CD14-positive monocyte (primary cell): ENCODE data around the gene ACSM2B. TPM values are rescaled to one million over a fixed set of nuclear protein-coding genes. Genes with fewer than 3 reads are reported as not detected.
"Not testable (repeated sequence)": the region's sequence is repeated elsewhere in the genome, so short reads cannot be mapped to it uniquely, and the experiment has no call there.

Experiments
- DNase-seq, 3 donors: peaks; one replicate each; pipeline ENCODE4 v3.0.0-alpha.2; 2011 to 2022
- H2AFZ ChIP-seq: 2 replicates; pipeline ENCODE4 v1.6.0; 2012; ENCODE audit warnings: mild to moderate bottlenecking, low read depth, low read length, inconsistent platforms; ENCODE audit not compliant: insufficient read depth, poor library complexity, severe bottlenecking
- H3K27ac ChIP-seq, 2 donors: 1 replicate in 1 of 2; 2 replicates in 1 of 2; pipeline ENCODE4 v1.5.1; 2012 to 2013; ENCODE audit warnings: low read length in 2 of 2, control low read depth in 1 of 2, inconsistent platforms in 1 of 2, low read depth in 1 of 2, mild to moderate bottlenecking in 1 of 2
- H3K27me3 ChIP-seq, 2 donors: one replicate each; pipeline versions ENCODE4 v1.6.0 to v1.6.1; 2011 to 2013; ENCODE audit warnings: low read length in 2 of 2; ENCODE audit not compliant: control insufficient read depth in 2 of 2, insufficient read depth in 2 of 2
- H3K36me3 ChIP-seq, 2 donors: replicated peaks in 1 of 2; 1 replicate in 1 of 2; 2 replicates in 1 of 2; pipeline versions ENCODE4 v1.5.1 to v1.6.1; 2012 to 2013; ENCODE audit warnings: low read length in 2 of 2, control low read depth in 1 of 2, inconsistent platforms in 1 of 2, mild to moderate bottlenecking in 1 of 2; ENCODE audit not compliant: insufficient read depth in 2 of 2, control insufficient read depth in 1 of 2
- H3K4me1 ChIP-seq, 2 donors: 1 replicate in 1 of 2; 2 replicates in 1 of 2; pipeline versions ENCODE4 v1.5.1 to v1.6.1; 2012 to 2013; ENCODE audit warnings: low read length in 2 of 2, control low read depth in 1 of 2, inconsistent platforms in 1 of 2, mild to moderate bottlenecking in 1 of 2, moderate library complexity in 1 of 2; ENCODE audit not compliant: insufficient read depth in 2 of 2, control insufficient read depth in 1 of 2
- H3K4me2 ChIP-seq: replicated peaks from 2 replicates; pipeline ENCODE3; 2012; ENCODE audit warnings: low read length, moderate library complexity, mild to moderate bottlenecking; ENCODE audit not compliant: poor library complexity, severe bottlenecking; ENCODE audit errors: extremely low read depth
- H3K4me3 ChIP-seq, 3 experiments: fragments of 200-600 bp in 1 of 3; sonication (generic) in 1 of 3; replicated peaks in 1 of 3; 1 replicate in 2 of 3; 2 replicates in 1 of 3; pipeline ENCODE4 v1.5.1; 2011 to 2013; ENCODE audit warnings: low read length in 3 of 3, mild to moderate bottlenecking in 3 of 3, control low read depth in 2 of 3, low read depth in 2 of 3, inconsistent platforms in 1 of 3, moderate library complexity in 1 of 3
- H3K79me2 ChIP-seq: 2 replicates; pipeline ENCODE4 v1.6.0; 2012; ENCODE audit warnings: mild to moderate bottlenecking, control low read depth, inconsistent platforms, low read length, moderate library complexity; ENCODE audit not compliant: insufficient read depth
- H3K9ac ChIP-seq: 2 replicates; pipeline ENCODE4 v1.6.0; 2017; ENCODE audit warnings: low read length, mild to moderate bottlenecking; ENCODE audit not compliant: insufficient read depth, poor library complexity, severe bottlenecking
- H3K9me3 ChIP-seq, 2 donors: replicated peaks in 1 of 2; 1 replicate in 1 of 2; 2 replicates in 1 of 2; pipeline versions ENCODE4 v1.5.1 to v1.6.1; 2012 to 2013; ENCODE audit warnings: low read length in 2 of 2, control low read depth in 1 of 2; ENCODE audit not compliant: control insufficient read depth in 1 of 2, insufficient read depth in 1 of 2
- H4K20me1 ChIP-seq: 2 replicates; pipeline ENCODE4 v1.6.0; 2012; ENCODE audit warnings: mild to moderate bottlenecking, low read length, control low read depth, moderate library complexity; ENCODE audit not compliant: insufficient read depth
- H3K27ac Mint-ChIP-seq, 7 donors: one replicate each; pipeline ENCODE4 v1.8.0; 2020; ENCODE audit warnings: mild to moderate bottlenecking in 7 of 7, mixed read lengths in 7 of 7, moderate library complexity in 6 of 7, inconsistent platforms in 2 of 7
- H3K27me3 Mint-ChIP-seq, 3 donors: one replicate each; pipeline ENCODE4 v1.8.0; 2021 to 2022; ENCODE audit warnings: low read depth in 3 of 3, mild to moderate bottlenecking in 3 of 3, mixed read lengths in 3 of 3, moderate library complexity in 3 of 3, inconsistent platforms in 1 of 3
- H3K36me3 Mint-ChIP-seq, 2 donors: one replicate each; pipeline ENCODE4 v1.8.0; 2020; ENCODE audit warnings: mixed read lengths in 2 of 2, inconsistent platforms in 1 of 2, mild to moderate bottlenecking in 1 of 2
- H3K4me1 Mint-ChIP-seq: one replicate; pipeline ENCODE4 v1.8.0; 2020; ENCODE audit warnings: mild to moderate bottlenecking, mixed read lengths
- H3K4me3 Mint-ChIP-seq, 2 donors: one replicate each; pipeline ENCODE4 v1.8.0; 2020; ENCODE audit warnings: mild to moderate bottlenecking in 2 of 2, mixed read lengths in 2 of 2, moderate library complexity in 1 of 2
- H3K9me3 Mint-ChIP-seq, 7 donors: one replicate each; pipeline ENCODE4 v1.8.0; 2020 to 2022; ENCODE audit warnings: mixed read lengths in 7 of 7, mild to moderate bottlenecking in 6 of 7, moderate library complexity in 6 of 7, inconsistent platforms in 2 of 7
- WGBS: methylation state at CpG from one replicate; pipeline ENCODE4 v1.1.5; 2013; ENCODE audit warnings: missing lambda C conversion rate; ENCODE audit not compliant: insufficient coverage; 5-methylcytosine and 5-hydroxymethylcytosine counted together
- intact Hi-C, 2 donors: fragments of 100-400 bp; cut with micrococcal nuclease; formaldehyde crosslinking; loops; one replicate each; pipeline versions ENCODE4 v1.15.0 to v1.15.1; 2023
- polyA plus RNA-seq, 3 donors: library from polyadenylated mRNA; depleted of rRNA in 1 of 3; unstranded in 2 of 3; stranded (reverse) in 1 of 3; fragments of 300-500 nt in 2 of 3; fragments of >200 nt in 1 of 3; fragmentation: Illumina TruSeq in 2 of 3; gene quantifications; 1 replicate in 2 of 3; 2 replicates in 1 of 3; pipeline ENCODE4 v1.2.3, GENCODE V29; 2012 to 2021
- TF ChIP-seq, protein P1 (sequence below): fragments of 200-600 bp; IDR thresholded peaks from one replicate; pipeline ENCODE4 v1.8.0; 2022; ENCODE audit warnings: antibody characterized with exemption, mild to moderate bottlenecking

The ACSM2B gene
- polyA plus RNA-seq, 3 donors, result not detected

DNA sequence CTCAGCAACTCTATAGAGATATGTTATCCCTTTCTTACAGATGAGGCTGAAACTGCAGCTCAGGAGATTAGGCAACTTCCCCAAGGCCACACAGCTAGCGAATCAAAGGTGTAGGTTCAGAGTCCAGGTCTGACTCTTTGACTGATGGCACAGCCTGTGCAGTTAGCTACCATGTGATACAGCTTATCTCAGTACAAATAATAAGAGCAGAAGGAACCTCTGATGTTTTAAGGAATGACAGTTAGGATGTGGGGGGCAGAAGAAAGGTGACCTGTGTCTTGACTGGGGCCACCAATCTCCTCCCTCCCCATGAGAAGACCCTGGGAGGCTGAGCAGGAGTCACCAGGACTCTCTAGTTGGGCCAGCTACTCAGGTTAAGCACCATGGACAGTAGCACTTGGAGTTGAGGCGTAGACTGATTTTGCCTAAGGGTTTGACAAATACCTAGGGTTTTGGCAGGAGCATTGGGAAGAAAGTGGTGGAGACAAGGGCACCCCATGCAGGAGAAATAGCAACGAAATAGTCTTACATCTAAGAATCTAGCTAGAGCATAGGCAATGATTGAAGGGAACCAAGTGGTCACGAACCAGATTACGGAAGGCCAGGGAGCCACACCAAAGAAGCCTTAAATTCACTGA lies 22.8 kb upstream of the ACSM2B start:
- Histone ChIP-seq H3K36me3 (no peaks in the 10 kb centered on the region), H3K4me3 (no peak overlapping the region), H3K4me2 (no peak overlapping the region), H3K79me2 (no peaks in the 10 kb centered on the region), H3K9me3 (no peaks in the 10 kb centered on the region), H2AFZ (no peak overlapping the region), H4K20me1 (no peaks in the 10 kb centered on the region), H3K9ac (no peak overlapping the region), H3K27ac (no peak overlapping the region), H3K4me1 (no peaks in the 10 kb centered on the region), H3K27me3 (no peaks in the 10 kb centered on the region)
- Mint-ChIP-seq H3K9me3 (no peaks in the 10 kb centered on the region), H3K27me3 (peaks cover 1 to 5% (median 3%) of the 10 kb centered on the region in 3 donors), H3K36me3 (no peaks in the 10 kb centered on the region), H3K27ac (no peak overlapping the region), H3K4me1 (peaks cover 3% of the 10 kb centered on the region), H3K4me3 (no peak overlapping the region)
- intact Hi-C loops, result no loop called here
- WGBS, result 56% methylated on average over 3 of the region's 5 CpGs
- DNase-seq, result no peak
- TF ChIP-seq, protein P1, sequence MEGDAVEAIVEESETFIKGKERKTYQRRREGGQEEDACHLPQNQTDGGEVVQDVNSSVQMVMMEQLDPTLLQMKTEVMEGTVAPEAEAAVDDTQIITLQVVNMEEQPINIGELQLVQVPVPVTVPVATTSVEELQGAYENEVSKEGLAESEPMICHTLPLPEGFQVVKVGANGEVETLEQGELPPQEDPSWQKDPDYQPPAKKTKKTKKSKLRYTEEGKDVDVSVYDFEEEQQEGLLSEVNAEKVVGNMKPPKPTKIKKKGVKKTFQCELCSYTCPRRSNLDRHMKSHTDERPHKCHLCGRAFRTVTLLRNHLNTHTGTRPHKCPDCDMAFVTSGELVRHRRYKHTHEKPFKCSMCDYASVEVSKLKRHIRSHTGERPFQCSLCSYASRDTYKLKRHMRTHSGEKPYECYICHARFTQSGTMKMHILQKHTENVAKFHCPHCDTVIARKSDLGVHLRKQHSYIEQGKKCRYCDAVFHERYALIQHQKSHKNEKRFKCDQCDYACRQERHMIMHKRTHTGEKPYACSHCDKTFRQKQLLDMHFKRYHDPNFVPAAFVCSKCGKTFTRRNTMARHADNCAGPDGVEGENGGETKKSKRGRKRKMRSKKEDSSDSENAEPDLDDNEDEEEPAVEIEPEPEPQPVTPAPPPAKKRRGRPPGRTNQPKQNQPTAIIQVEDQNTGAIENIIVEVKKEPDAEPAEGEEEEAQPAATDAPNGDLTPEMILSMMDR, result no peak

DNA sequence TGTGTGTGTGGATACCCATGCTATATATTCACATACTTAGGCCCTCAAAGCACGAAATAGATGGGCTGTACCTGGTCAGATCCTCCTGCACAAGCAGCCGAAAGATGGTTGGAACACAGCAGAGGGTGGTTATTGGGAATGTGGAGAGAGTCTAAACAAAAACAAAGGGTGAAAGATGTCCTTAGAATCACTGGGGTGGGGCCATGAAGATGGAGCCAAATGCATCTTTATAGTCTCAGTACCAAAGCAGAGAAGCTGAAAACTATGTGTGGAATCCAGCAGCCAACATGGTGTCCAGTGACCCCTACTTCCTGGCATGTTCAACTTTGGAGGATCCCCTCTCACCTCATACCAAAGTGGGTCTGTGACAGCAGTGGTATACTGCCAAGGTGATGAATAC lies 19.5 kb upstream of the ACSM2B start:
- H3K9ac ChIP-seq, result not testable (repeated sequence)

DNA sequence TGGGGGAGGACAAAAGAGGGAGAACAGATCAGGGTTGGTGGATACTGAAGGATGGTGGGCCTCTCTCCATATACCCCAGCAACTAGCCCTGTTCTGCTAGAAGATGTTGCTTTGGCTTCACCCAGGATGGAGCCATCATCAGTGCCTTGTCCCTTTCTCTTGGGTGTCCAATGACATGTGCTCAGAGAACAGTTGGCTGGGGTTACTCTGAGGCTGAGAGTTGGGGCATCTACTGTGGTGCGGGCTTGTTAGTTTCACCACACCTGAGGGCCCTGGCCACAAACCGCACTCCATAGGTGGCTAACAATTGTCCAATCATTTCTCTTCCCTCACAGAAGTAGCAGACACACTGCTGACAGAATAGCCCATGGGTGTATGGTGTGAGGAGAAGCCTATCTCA lies 18.9 kb upstream of the ACSM2B start:
- H3K27ac Mint-ChIP-seq, DNase-seq, H3K4me2 ChIP-seq, H3K9me3 Mint-ChIP-seq, H2AFZ ChIP-seq, H3K9ac ChIP-seq, H3K9me3 ChIP-seq, H3K4me3 Mint-ChIP-seq, H3K27me3 ChIP-seq, H3K36me3 Mint-ChIP-seq, H4K20me1 ChIP-seq, H3K4me1 ChIP-seq, H3K36me3 ChIP-seq, H3K79me2 ChIP-seq, intact Hi-C loops, H3K4me3 ChIP-seq, H3K27me3 Mint-ChIP-seq, H3K27ac ChIP-seq, H3K4me1 Mint-ChIP-seq: not testable (repeated sequence)
- WGBS, result no CpG with 5 or more reads among the region's 2 CpGs

More for the DNA sequence above, 19.5 kb upstream of the ACSM2B start:
- no CpG with 5 or more reads among the region's 2 CpGs for WGBS
- H3K4me1 Mint-ChIP-seq, H3K4me3 Mint-ChIP-seq, H3K27me3 ChIP-seq, intact Hi-C loops, H3K27ac ChIP-seq, H3K4me3 ChIP-seq, H3K36me3 Mint-ChIP-seq, H3K79me2 ChIP-seq, H3K9me3 ChIP-seq, DNase-seq, H3K36me3 ChIP-seq, H4K20me1 ChIP-seq, H3K27me3 Mint-ChIP-seq, H3K4me1 ChIP-seq, H3K4me2 ChIP-seq, H2AFZ ChIP-seq, H3K9me3 Mint-ChIP-seq, H3K27ac Mint-ChIP-seq: not testable (repeated sequence)

DNA sequence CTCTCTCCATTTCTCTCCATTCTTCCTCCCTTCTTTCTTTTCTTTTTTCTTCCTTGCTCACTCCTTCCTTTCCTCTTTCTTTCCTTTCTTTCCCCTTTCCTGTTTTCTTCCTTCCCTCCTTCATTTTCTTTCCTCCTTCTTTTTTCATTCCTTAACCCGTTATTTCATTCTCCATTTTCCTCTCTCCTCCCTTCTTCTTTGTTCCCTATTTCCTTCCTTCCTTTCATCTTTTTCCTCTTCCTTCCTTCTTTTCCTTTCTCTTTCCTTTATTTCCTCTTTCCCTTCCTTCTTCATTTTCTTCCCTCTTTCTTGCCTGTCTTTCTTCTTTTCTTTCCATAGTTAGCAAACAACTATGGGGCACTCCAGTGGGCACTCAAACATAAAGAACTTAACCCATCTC lies 16.6 kb upstream of the ACSM2B start:
- H3K27me3 Mint-ChIP-seq, intact Hi-C loops, H3K9ac ChIP-seq, H3K4me1 ChIP-seq, H2AFZ ChIP-seq, H3K27me3 ChIP-seq, H3K4me3 Mint-ChIP-seq, H3K4me2 ChIP-seq, H3K9me3 ChIP-seq, H3K4me1 Mint-ChIP-seq, H4K20me1 ChIP-seq, H3K79me2 ChIP-seq, H3K4me3 ChIP-seq, H3K27ac ChIP-seq, DNase-seq, H3K27ac Mint-ChIP-seq, H3K36me3 ChIP-seq, H3K36me3 Mint-ChIP-seq, H3K9me3 Mint-ChIP-seq: not testable (repeated sequence)
- 80% methylated on average over 1 of the region's 1 CpG for WGBS
